ENCODE results near the gene TNFRSF4. TPM values are rescaled to one million over a fixed set of nuclear protein-coding genes. Genes with fewer than 3 reads are reported as not detected.

TNFRSF4 gene
- total RNA-seq, 4 donors from 2014 or later = 0.39 to 3.7 (median 0.97) TPM

- Histone ChIP-seq H3K9me3 (no peaks in the 10 kb centered on the region), H3K27me3 (no peaks in the 10 kb centered on the region), H3K4me3 (no peak overlapping the region), H3K27ac (no peak overlapping the region), H3K4me1 (peaks cover 0 to 38% (median 21%) of the 10 kb centered on the region in 4 donors), H3K36me3 (peaks cover 1 to 62% (median 10%) of the 10 kb centered on the region in 3 donors)
- TF ChIP-seq EP300 (IDR thresholded peaks at IDR 0.05) (no peak), POLR2A (IDR thresholded peaks at IDR 0.05) (no peak)
- 87 to 91% methylated on average over 27 to 28 of the region's 28 CpGs for WGBS, 2 donors
- DNase-seq (ENCODE audit: low spot score in 2 of 2) = no peak
Observed at GRCh38 chr1:1228596-1229321, 14.8 kb upstream of the TNFRSF4 start.

DNA sequence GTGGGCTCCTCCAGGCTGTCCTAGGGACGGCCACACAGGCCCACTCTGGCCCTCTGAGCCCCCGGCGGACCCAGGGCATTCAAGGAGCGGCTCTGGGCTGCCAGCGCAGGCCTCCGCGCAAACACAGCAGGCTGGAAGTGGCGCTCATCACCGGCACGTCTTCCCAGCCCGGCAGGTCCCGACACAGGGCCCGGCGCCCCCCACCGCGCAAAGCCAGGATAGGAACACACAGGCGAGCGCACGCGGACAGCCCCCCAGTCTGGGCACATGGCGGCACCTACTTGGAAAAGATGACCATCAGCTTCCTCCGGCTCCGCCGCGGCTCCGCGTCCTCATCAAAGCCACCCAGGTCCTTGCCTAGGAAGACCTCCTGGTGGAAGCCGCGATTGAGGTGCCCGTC lies 14.2 kb upstream of the TNFRSF4 start:
- H3K4me3 ChIP-seq = no peak overlapping the region
- H3K27ac ChIP-seq = no peak overlapping the region
- peaks cover 0 to 32% (median 20%) of the 10 kb centered on the region in 4 donors for H3K4me1 ChIP-seq
- 96 to 98% methylated on average over 24 to 29 of the region's 30 CpGs for WGBS, 2 donors
- no peak for DNase-seq (ENCODE audit: low spot score in 2 of 2)
- TF ChIP-seq, protein P1, sequence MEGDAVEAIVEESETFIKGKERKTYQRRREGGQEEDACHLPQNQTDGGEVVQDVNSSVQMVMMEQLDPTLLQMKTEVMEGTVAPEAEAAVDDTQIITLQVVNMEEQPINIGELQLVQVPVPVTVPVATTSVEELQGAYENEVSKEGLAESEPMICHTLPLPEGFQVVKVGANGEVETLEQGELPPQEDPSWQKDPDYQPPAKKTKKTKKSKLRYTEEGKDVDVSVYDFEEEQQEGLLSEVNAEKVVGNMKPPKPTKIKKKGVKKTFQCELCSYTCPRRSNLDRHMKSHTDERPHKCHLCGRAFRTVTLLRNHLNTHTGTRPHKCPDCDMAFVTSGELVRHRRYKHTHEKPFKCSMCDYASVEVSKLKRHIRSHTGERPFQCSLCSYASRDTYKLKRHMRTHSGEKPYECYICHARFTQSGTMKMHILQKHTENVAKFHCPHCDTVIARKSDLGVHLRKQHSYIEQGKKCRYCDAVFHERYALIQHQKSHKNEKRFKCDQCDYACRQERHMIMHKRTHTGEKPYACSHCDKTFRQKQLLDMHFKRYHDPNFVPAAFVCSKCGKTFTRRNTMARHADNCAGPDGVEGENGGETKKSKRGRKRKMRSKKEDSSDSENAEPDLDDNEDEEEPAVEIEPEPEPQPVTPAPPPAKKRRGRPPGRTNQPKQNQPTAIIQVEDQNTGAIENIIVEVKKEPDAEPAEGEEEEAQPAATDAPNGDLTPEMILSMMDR (IDR thresholded peaks at IDR 0.05) = no peak
- TF ChIP-seq EP300 (IDR thresholded peaks at IDR 0.05) (no peak), POLR2A (IDR thresholded peaks at IDR 0.05) (no peak)
- peaks cover 2 to 62% (median 10%) of the 10 kb centered on the region in 3 donors for H3K36me3 ChIP-seq
- H3K27me3 ChIP-seq = no peaks in the 10 kb centered on the region
- H3K9me3 ChIP-seq = no peaks in the 10 kb centered on the region

GRCh38 chr1:1227386-1227785 lies 13.4 kb upstream of the TNFRSF4 start:
- Histone ChIP-seq H3K36me3 (peaks cover 3 to 68% (median 16%) of the 10 kb centered on the region in 3 donors), H3K4me3 (no peak overlapping the region), H3K27me3 (no peaks in the 10 kb centered on the region), H3K9me3 (no peaks in the 10 kb centered on the region), H3K27ac (no peak overlapping the region), H3K4me1 (peaks cover 0 to 24% (median 18%) of the 10 kb centered on the region in 4 donors)
- WGBS, 2 donors = 95 to 97% methylated on average over 12 to 17 of the region's 25 CpGs
- DNase-seq (ENCODE audit: low spot score in 2 of 2) = no peak
- TF ChIP-seq, protein P1 (IDR thresholded peaks at IDR 0.05) = no peak
- TF ChIP-seq EP300 (IDR thresholded peaks at IDR 0.05) (no peak), POLR2A (IDR thresholded peaks at IDR 0.05) (no peak)

GRCh38 chr1:1226566-1227362 lies 12.8 kb upstream of the TNFRSF4 start:
- DNase-seq (ENCODE audit: low spot score in 2 of 2) = no peak
- Histone ChIP-seq H3K36me3 (peaks cover 5 to 74% (median 21%) of the 10 kb centered on the region in 3 donors), H3K27ac (no peak overlapping the region), H3K4me3 (no peak overlapping the region), H3K9me3 (no peaks in the 10 kb centered on the region), H3K27me3 (no peaks in the 10 kb centered on the region), H3K4me1 (peaks cover 0 to 24% (median 18%) of the 10 kb centered on the region in 4 donors)
- WGBS, 2 donors = 92% methylated on average over 26 to 44 of the region's 44 CpGs
- TF ChIP-seq, protein P1 (IDR thresholded peaks at IDR 0.05) = no peak
- no peak for TF ChIP-seq EP300 (IDR thresholded peaks at IDR 0.05)

- DNase-seq (ENCODE audit: low spot score in 2 of 2) = no peak
- H3K27ac ChIP-seq = no peak overlapping the region
- H3K9me3 ChIP-seq = no peaks in the 10 kb centered on the region
- peaks cover 5 to 83% (median 21%) of the 10 kb centered on the region in 3 donors for H3K36me3 ChIP-seq
- H3K27me3 ChIP-seq = no peaks in the 10 kb centered on the region
- WGBS, 2 donors = 86 to 96% methylated on average over 18 of the region's 18 CpGs
- H3K4me3 ChIP-seq = no peak overlapping the region
- H3K4me1 ChIP-seq = peaks cover 0 to 21% (median 17%) of the 10 kb centered on the region in 4 donors
- TF ChIP-seq, protein P1 (IDR thresholded peaks at IDR 0.05) = no peak
- TF ChIP-seq EP300 (IDR thresholded peaks at IDR 0.05) = no peak
- no peak for TF ChIP-seq POLR2A (IDR thresholded peaks at IDR 0.05)
Observed at GRCh38 chr1:1225913-1226312, 12.0 kb upstream of the TNFRSF4 start.

Measured in tibial nerve (tissue), 4 donors.